Osteocyte (in vitro differentiated cells): Measurements from ENCODE around the gene NFYC. TPM values are rescaled to one million over a fixed set of nuclear protein-coding genes. Genes with fewer than 3 reads are reported as not detected.
A peak's percentile ranks its signal among the peaks of the same experiment; 100 is the strongest.

Source experiments
- DNase-seq: peaks from one replicate; pipeline ENCODE4 v3.0.0; 2021; ENCODE audit warnings: mixed read lengths; ENCODE audit not compliant: unreplicated experiment; ENCODE audit errors: extremely low spot score
- H3K27ac Mint-ChIP-seq: one replicate; pipeline ENCODE4 v1.8.0; 2021; ENCODE audit warnings: mild to moderate bottlenecking, mixed read lengths; ENCODE audit not compliant: unreplicated experiment
- H3K27me3 Mint-ChIP-seq: one replicate; pipeline ENCODE4 v1.8.0; 2021; ENCODE audit warnings: mixed read lengths; ENCODE audit not compliant: unreplicated experiment
- H3K36me3 Mint-ChIP-seq: one replicate; pipeline ENCODE4 v1.8.0; 2021; ENCODE audit warnings: mixed read lengths; ENCODE audit not compliant: unreplicated experiment
- H3K4me1 Mint-ChIP-seq: one replicate; pipeline ENCODE4 v1.8.0; 2021; ENCODE audit warnings: mixed read lengths; ENCODE audit not compliant: unreplicated experiment
- H3K4me3 Mint-ChIP-seq: one replicate; pipeline ENCODE4 v1.8.0; 2021; ENCODE audit warnings: mild to moderate bottlenecking, moderate library complexity, mixed read lengths; ENCODE audit not compliant: unreplicated experiment
- H3K9me3 Mint-ChIP-seq: one replicate; pipeline ENCODE4 v1.8.0; 2021; ENCODE audit warnings: mixed read lengths; ENCODE audit not compliant: unreplicated experiment
- total RNA-seq: library from RNA; stranded (reverse); gene quantifications from 2 replicates; pipeline ENCODE4 v1.2.1, GENCODE V29; 2021
- TF ChIP-seq, protein P1 (sequence below): fragments of 200-600 bp; sonication (generic); IDR thresholded peaks from 2 replicates; pipeline ENCODE4 v1.5.0; 2021; ENCODE audit warnings: antibody characterized with exemption, mild to moderate bottlenecking, moderate library complexity

The NFYC gene
- total RNA-seq, 1 donor from 2014 or later: 49.0 TPM

GRCh38 chr1:40770296-40771070, 79.0 kb downstream of the NFYC start:
- H3K9me3 Mint-ChIP-seq: no peaks in the 10 kb centered on the region
- no peaks in the 10 kb centered on the region for H3K27me3 Mint-ChIP-seq
- no peak overlapping the region for H3K27ac Mint-ChIP-seq
- no peak for DNase-seq
- peaks cover 50% of the 10 kb centered on the region for H3K36me3 Mint-ChIP-seq
- H3K4me1 Mint-ChIP-seq: peaks cover 26% of the 10 kb centered on the region
- H3K4me3 Mint-ChIP-seq: no peak overlapping the region
- TF ChIP-seq, protein P1, sequence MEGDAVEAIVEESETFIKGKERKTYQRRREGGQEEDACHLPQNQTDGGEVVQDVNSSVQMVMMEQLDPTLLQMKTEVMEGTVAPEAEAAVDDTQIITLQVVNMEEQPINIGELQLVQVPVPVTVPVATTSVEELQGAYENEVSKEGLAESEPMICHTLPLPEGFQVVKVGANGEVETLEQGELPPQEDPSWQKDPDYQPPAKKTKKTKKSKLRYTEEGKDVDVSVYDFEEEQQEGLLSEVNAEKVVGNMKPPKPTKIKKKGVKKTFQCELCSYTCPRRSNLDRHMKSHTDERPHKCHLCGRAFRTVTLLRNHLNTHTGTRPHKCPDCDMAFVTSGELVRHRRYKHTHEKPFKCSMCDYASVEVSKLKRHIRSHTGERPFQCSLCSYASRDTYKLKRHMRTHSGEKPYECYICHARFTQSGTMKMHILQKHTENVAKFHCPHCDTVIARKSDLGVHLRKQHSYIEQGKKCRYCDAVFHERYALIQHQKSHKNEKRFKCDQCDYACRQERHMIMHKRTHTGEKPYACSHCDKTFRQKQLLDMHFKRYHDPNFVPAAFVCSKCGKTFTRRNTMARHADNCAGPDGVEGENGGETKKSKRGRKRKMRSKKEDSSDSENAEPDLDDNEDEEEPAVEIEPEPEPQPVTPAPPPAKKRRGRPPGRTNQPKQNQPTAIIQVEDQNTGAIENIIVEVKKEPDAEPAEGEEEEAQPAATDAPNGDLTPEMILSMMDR: no peak

DNA sequence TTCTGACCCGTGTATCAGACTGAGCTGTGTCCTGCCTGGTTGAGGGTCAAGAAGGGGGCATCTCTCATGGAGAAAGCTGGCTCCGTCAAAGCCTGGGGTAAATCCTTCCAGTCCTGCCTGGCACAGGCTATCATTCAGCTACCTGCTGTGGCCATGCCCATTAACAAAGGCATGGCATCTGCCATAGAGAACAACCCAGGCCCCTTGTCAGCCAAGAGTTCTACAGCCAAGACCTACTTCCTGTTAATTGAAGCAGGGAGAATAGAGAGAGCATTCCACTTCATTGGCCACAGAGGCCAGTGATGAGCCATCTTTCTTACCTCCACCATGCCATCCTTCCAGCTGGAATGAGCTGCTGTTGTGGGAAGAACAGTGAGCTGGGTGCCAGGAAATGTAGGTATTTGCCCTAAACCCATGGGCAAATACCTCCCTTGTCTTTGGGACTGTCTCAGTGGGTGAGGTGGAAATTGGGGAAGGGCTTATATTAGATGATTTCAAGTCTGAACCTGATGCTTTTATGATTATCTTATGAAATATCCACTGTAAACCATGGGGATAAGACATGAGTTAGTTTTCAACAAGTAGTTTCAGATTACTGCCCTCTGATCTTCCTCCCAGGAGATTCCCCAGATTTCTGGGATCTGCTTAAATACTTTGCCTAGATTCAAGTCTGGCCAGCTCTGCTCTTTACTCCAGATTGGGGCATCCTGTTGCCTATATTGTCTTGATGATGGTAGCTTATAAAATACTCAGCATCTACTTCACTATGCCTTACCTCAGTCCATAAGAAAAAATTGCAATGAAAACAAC, 80.8 kb downstream of the NFYC start:
- Mint-ChIP-seq H3K36me3 (peaks cover 49% of the 10 kb centered on the region), H3K27me3 (no peaks in the 10 kb centered on the region), H3K27ac (no peak overlapping the region), H3K9me3 (peaks cover 7% of the 10 kb centered on the region), H3K4me1 (peaks cover 26% of the 10 kb centered on the region), H3K4me3 (no peak overlapping the region)
- TF ChIP-seq, protein P1: no peak
- DNase-seq: no peak

DNA sequence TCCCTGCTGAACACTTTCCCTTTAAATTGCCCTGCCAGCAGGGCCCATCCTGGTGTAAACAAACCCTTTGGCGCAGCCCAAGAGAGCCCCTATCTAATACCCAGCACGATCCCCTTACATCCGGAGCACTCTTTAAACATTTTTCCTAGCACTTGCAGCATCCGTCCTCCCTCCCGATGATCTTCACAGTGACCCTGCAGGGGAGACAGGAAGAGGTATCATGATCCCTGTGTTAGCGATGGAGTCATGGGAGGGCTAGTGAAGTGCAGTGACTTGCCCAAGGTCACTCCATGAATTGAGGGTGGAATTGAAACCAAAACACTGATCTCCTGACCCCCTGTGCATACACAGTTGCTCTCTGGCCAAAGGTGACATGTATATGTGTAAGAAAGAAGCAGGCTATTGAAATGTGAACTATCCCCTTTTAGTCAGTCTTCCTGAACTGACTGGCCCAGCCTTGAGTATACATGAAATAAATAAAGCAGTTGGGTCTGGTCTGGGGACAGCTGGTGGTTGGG, 82.3 kb downstream of the NFYC start:
- TF ChIP-seq, protein P1: no peak
- Mint-ChIP-seq H3K36me3 (peaks cover 41% of the 10 kb centered on the region), H3K9me3 (peaks cover 9% of the 10 kb centered on the region), H3K4me3 (no peak overlapping the region), H3K27ac (no peak overlapping the region), H3K27me3 (no peaks in the 10 kb centered on the region), H3K4me1 (peaks cover 26% of the 10 kb centered on the region)
- no peak for DNase-seq

DNA sequence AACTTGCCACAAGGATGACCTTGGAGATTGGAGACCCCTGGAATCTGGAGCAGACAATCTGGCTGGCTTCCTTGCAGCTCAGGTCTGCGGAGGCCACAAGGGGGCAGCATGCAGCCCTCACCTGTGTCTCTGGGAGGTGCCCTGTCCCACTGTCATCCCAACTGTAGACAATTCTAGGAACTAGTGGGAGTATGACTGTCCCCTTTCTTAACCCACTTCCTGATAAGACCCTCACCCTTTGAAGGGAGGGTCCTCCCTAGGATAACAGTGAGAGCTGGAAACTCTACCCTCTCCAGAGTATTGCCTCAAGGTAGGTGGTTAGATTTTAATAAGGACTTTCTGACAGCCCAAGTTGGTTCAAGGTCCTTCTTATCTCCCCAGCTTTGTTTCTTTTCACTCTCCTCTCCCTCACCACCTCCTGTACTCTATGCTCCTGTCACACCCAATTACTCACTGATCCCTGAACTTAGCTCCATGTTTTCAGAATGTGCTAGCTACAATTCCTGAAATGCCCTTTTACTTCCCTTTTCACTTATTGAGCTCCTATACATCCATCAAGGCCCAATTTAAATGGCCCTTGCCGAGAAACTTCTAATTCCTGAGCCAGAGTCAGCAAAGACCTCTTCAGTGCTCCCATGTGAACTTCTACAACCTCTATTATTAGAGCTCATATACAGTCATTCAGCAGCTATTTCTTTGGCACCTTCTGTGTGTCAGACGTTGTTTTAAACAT, 82.9 kb downstream of the NFYC start:
- Mint-ChIP-seq H3K27me3 (no peaks in the 10 kb centered on the region), H3K4me1 (peaks cover 26% of the 10 kb centered on the region), H3K9me3 (peaks cover 9% of the 10 kb centered on the region), H3K27ac (no peak overlapping the region), H3K36me3 (peaks cover 41% of the 10 kb centered on the region), H3K4me3 (no peak overlapping the region)
- TF ChIP-seq, protein P1: peak; percentile 79
- DNase-seq: no peak
